Loucy (cell line): ENCODE data around the gene ST3GAL2.

Experiments used
- EZH2phosphoT487 ChIP-seq: fragments of 200-600 bp; IDR thresholded peaks from 2 replicates; pipeline ENCODE4 v1.6.1; 2018; ENCODE audit warnings: antibody characterized with exemption, mild to moderate bottlenecking, moderate library complexity, borderline replicate concordance
- TF ChIP-seq, protein P1 (sequence below): fragments of 200-600 bp; sonication (generic); conservative IDR thresholded peaks from 2 replicates; pipeline ENCODE4 v1.5.1; 2014; ENCODE audit warnings: mild to moderate bottlenecking, antibody characterized with exemption, low read length

DNA sequence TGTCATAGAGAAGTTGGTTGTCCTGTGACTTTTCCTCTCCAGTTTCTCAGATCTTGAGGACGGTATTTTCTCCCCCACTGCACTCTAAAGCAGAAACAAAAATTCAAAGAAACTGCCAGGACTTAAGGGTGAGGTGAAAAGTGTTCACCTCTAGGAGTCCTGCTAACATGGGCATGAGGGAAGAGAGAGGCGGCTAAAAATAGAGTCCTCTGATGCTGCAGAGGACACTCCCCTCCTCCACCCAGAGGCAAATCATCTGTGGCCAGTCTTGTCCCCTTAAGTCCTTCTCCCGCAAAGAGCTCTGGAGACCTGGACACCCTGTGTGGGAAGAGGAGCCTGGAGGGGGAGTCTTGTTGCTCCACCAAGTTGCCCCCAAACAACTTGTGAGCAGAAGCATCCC lies 96.9 kb downstream of the ST3GAL2 start:
- TF ChIP-seq, protein P1, sequence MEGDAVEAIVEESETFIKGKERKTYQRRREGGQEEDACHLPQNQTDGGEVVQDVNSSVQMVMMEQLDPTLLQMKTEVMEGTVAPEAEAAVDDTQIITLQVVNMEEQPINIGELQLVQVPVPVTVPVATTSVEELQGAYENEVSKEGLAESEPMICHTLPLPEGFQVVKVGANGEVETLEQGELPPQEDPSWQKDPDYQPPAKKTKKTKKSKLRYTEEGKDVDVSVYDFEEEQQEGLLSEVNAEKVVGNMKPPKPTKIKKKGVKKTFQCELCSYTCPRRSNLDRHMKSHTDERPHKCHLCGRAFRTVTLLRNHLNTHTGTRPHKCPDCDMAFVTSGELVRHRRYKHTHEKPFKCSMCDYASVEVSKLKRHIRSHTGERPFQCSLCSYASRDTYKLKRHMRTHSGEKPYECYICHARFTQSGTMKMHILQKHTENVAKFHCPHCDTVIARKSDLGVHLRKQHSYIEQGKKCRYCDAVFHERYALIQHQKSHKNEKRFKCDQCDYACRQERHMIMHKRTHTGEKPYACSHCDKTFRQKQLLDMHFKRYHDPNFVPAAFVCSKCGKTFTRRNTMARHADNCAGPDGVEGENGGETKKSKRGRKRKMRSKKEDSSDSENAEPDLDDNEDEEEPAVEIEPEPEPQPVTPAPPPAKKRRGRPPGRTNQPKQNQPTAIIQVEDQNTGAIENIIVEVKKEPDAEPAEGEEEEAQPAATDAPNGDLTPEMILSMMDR: no peak
- no peak for TF ChIP-seq EZH2phosphoT487
